B cell (primary cell): ENCODE data around the gene EIF5.

Source experiments
- EZH2 ChIP-seq: IDR thresholded peaks from 2 replicates; pipeline ENCODE4 v1.6.1; 2012; ENCODE audit warnings: borderline replicate concordance, low read depth, mild to moderate bottlenecking, moderate library complexity, low read length; ENCODE audit not compliant: insufficient read depth, poor library complexity, severe bottlenecking
- TF ChIP-seq, protein P1 (sequence below): fragments of 200-600 bp; IDR thresholded peaks from one replicate; pipeline ENCODE4 v1.8.0; 2022; ENCODE audit warnings: antibody characterized with exemption, mild to moderate bottlenecking

DNA sequence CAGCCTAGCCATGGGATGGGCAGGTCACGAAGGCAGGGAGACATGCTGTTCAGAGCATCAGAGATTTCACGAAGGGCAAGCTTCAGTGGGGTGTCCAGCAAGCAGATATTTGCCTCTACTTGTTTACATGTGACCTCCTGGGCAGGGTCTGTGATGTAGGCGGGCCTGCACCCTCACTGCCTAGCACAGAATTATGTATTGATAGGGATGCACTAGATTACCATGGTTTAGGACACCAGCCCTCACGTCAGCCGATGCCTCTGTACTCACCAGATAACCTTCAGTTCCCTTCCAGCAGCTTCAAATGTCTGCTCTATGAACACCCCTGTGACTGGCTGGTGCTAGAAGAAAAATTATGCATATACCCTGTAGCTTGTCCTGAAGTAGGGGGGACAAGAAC lies 5.1 kb upstream of the EIF5 start:
- TF ChIP-seq, protein P1, sequence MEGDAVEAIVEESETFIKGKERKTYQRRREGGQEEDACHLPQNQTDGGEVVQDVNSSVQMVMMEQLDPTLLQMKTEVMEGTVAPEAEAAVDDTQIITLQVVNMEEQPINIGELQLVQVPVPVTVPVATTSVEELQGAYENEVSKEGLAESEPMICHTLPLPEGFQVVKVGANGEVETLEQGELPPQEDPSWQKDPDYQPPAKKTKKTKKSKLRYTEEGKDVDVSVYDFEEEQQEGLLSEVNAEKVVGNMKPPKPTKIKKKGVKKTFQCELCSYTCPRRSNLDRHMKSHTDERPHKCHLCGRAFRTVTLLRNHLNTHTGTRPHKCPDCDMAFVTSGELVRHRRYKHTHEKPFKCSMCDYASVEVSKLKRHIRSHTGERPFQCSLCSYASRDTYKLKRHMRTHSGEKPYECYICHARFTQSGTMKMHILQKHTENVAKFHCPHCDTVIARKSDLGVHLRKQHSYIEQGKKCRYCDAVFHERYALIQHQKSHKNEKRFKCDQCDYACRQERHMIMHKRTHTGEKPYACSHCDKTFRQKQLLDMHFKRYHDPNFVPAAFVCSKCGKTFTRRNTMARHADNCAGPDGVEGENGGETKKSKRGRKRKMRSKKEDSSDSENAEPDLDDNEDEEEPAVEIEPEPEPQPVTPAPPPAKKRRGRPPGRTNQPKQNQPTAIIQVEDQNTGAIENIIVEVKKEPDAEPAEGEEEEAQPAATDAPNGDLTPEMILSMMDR: no peak
- TF ChIP-seq EZH2: no peak
